Neural crest cell (in vitro differentiated cells): Measurements from ENCODE around the gene SLC13A2. TPM values are rescaled to one million over a fixed set of nuclear protein-coding genes. Genes with fewer than 3 reads are reported as not detected.
"Not testable (repeated sequence)": the region's sequence is repeated elsewhere in the genome, so short reads cannot be mapped to it uniquely, and the experiment has no call there.

Experiments used
- DNase-seq: peaks from one replicate; pipeline ENCODE4 v3.0.0; 2021; ENCODE audit warnings: low read depth, mixed read lengths, low spot score
- H3K27ac Mint-ChIP-seq: one replicate; pipeline ENCODE4 v1.8.0; 2021; ENCODE audit warnings: mild to moderate bottlenecking, mixed read lengths; ENCODE audit not compliant: unreplicated experiment
- H3K27me3 Mint-ChIP-seq: 2 replicates; pipeline ENCODE4 v1.8.0; 2021; ENCODE audit warnings: low read depth, mild to moderate bottlenecking, mixed read lengths
- H3K36me3 Mint-ChIP-seq: 2 replicates; pipeline ENCODE4 v1.8.0; 2021; ENCODE audit warnings: low read depth, mild to moderate bottlenecking, mixed read lengths
- H3K4me1 Mint-ChIP-seq: 2 replicates; pipeline ENCODE4 v1.8.0; 2021; ENCODE audit warnings: mixed read lengths
- H3K4me3 Mint-ChIP-seq: one replicate; pipeline ENCODE4 v1.8.0; 2021; ENCODE audit warnings: mild to moderate bottlenecking, mixed read lengths
- H3K9me3 Mint-ChIP-seq: 2 replicates; pipeline ENCODE4 v1.8.0; 2021; ENCODE audit warnings: mixed read lengths
- long read RNA-seq: library from polyadenylated mRNA; unstranded; transcript quantifications from one replicate; pipeline ENCODE4 v2.0.0, GENCODE V29; 2020
- total RNA-seq: library from RNA; stranded (reverse); gene quantifications from 2 replicates; pipeline ENCODE4 v1.2.1, GENCODE V29; 2021
- TF ChIP-seq, protein P1 (sequence below): fragments of 200-600 bp; sonication (generic); conservative IDR thresholded peaks from 2 replicates; pipeline ENCODE4 v1.5.0; 2021; ENCODE audit warnings: antibody characterized with exemption, mild to moderate bottlenecking

SLC13A2 gene
- total RNA-seq: not detected in 2 replicates
- long read RNA-seq: 0 reads

DNA sequence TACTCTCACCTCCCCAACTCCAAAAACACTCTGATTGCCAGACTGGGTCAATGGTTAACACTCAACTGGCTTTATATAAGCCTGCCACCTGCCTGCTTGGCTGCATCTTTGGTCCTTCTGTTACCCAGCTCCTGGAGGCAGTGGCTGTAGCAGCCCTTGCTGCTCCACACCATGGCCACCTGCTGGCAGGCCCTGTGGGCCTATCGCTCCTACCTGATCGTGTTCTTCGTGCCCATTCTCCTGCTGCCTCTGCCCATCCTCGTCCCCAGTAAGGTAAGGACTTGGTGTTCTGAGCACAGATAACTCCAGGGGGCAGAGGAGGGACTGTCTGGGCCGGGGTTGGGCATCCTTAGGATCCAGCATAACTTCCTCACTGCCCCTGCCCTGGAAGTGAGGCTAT is at the start of gene SLC13A2:
Gene SLC13A2 (plus strand): TSS at position 103 of the 400 bp plus-strand sequence. CDS start 69 bp downstream, at position 172.
- DNase-seq: no peak
- Mint-ChIP-seq H3K9me3 (no peaks in the 10 kb centered on the region), H3K4me3 (no peak within 1 kb of the TSS), H3K27ac (no peak within 1 kb of the TSS), H3K4me1 (no peaks in the 10 kb centered on the region), H3K27me3 (peaks cover 4% of the 10 kb centered on the region), H3K36me3 (no peaks in the 10 kb centered on the region)
- TF ChIP-seq, protein P1, sequence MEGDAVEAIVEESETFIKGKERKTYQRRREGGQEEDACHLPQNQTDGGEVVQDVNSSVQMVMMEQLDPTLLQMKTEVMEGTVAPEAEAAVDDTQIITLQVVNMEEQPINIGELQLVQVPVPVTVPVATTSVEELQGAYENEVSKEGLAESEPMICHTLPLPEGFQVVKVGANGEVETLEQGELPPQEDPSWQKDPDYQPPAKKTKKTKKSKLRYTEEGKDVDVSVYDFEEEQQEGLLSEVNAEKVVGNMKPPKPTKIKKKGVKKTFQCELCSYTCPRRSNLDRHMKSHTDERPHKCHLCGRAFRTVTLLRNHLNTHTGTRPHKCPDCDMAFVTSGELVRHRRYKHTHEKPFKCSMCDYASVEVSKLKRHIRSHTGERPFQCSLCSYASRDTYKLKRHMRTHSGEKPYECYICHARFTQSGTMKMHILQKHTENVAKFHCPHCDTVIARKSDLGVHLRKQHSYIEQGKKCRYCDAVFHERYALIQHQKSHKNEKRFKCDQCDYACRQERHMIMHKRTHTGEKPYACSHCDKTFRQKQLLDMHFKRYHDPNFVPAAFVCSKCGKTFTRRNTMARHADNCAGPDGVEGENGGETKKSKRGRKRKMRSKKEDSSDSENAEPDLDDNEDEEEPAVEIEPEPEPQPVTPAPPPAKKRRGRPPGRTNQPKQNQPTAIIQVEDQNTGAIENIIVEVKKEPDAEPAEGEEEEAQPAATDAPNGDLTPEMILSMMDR: no peak

DNA sequence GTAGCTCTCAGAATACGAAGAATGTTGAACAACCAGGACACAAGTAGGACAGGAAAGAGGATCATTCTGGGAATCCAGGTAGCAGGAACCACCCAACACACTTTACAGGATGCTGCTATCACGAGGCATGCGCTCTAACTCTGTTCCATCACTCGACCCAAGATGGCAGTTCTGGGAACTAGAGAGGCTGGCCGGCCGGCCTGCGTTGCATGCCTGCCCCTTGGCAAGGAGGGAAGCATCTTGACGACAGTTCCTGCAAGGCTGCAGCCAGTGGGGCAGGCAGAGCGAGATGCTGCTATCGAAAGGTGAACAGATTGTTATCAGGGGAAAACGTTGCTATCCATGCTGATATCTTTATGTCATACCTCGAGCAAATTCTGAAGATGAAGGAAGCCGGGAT is 48.2 kb upstream of the SLC13A2 start:
- Mint-ChIP-seq H3K27me3 (peaks cover 8% of the 10 kb centered on the region), H3K4me1 (no peaks in the 10 kb centered on the region), H3K9me3 (no peaks in the 10 kb centered on the region), H3K36me3 (no peaks in the 10 kb centered on the region), H3K4me3 (no peak overlapping the region), H3K27ac (no peak overlapping the region)
- TF ChIP-seq, protein P1: no peak
- DNase-seq: no peak

GRCh38 chr17:28426081-28426519 is 47.3 kb upstream of the SLC13A2 start:
- no peak overlapping the region for H3K27ac Mint-ChIP-seq
- H3K9me3 Mint-ChIP-seq: no peaks in the 10 kb centered on the region
- TF ChIP-seq, protein P1: peak; percentile 56
- H3K4me3 Mint-ChIP-seq: no peak overlapping the region
- no peaks in the 10 kb centered on the region for H3K4me1 Mint-ChIP-seq
- peak; percentile 37 for DNase-seq
- no peaks in the 10 kb centered on the region for H3K36me3 Mint-ChIP-seq
- H3K27me3 Mint-ChIP-seq: peaks cover 10% of the 10 kb centered on the region

GRCh38 chr17:28427371-28427770 is 46.1 kb upstream of the SLC13A2 start:
- Mint-ChIP-seq H3K27ac (no peak overlapping the region), H3K9me3 (no peaks in the 10 kb centered on the region), H3K27me3 (peaks cover 23% of the 10 kb centered on the region), H3K4me3 (no peak overlapping the region), H3K36me3 (no peaks in the 10 kb centered on the region), H3K4me1 (no peaks in the 10 kb centered on the region)
- DNase-seq: no peak
- TF ChIP-seq, protein P1: no peak

DNA sequence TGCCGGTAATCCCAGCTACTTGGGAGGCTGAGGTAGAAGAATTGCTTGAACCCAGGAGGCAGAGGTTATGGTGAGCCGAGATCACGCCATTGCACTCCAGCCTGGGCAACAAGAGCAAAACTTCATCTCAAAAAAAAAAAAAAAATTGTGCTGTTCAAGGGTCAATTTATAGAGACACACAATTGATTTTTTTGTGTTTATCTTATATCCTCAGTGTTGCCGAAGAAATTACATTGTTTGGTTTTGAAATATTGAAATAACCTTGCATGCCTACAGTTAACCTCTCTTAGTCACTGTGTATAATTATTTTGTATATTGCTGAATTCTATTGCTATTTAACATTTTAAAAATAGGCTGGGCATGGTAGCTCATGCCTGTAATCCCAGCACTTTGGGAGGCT is 45.5 kb upstream of the SLC13A2 start:
- not testable (repeated sequence) for H3K4me3 Mint-ChIP-seq, H3K27ac Mint-ChIP-seq, H3K36me3 Mint-ChIP-seq, H3K4me1 Mint-ChIP-seq, H3K9me3 Mint-ChIP-seq, DNase-seq
- H3K27me3 Mint-ChIP-seq: peaks cover 27% of the 10 kb centered on the region

DNA sequence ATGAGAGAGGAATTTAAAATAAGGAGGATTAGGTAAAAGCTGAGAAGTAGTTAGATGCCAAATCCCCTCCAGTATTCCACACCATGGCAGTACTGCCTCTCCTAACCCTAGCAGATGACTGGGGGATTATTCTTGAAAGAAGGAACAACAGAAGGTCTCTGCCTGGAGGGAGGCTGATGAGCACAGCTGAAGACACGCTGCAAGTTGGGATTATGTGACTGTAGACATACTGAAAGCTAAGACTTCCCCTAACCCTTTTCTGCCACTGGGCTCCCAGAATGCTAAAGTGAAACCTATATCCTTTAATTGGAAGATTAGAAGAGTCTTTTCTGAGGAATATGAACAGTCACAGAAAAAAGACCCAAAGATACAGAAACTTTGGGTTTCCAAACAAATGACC is 39.7 kb upstream of the SLC13A2 start:
- H3K9me3 Mint-ChIP-seq: no peaks in the 10 kb centered on the region
- H3K4me1 Mint-ChIP-seq: no peaks in the 10 kb centered on the region
- H3K27ac Mint-ChIP-seq: no peak overlapping the region
- DNase-seq: no peak
- H3K36me3 Mint-ChIP-seq: no peaks in the 10 kb centered on the region
- peaks cover 50% of the 10 kb centered on the region for H3K27me3 Mint-ChIP-seq
- TF ChIP-seq, protein P1: no peak
- H3K4me3 Mint-ChIP-seq: no peak overlapping the region

GRCh38 chr17:28434326-28434725 is 39.1 kb upstream of the SLC13A2 start:
- not testable (repeated sequence) for H3K27ac Mint-ChIP-seq, H3K4me3 Mint-ChIP-seq

More at GRCh38 chr17:28434326-28434725, 39.1 kb upstream of the SLC13A2 start:
- H3K36me3 Mint-ChIP-seq, H3K4me1 Mint-ChIP-seq, H3K9me3 Mint-ChIP-seq, DNase-seq: not testable (repeated sequence)
- H3K27me3 Mint-ChIP-seq: peaks cover 52% of the 10 kb centered on the region
